ENCODE measurements around the gene YES1.

DNA sequence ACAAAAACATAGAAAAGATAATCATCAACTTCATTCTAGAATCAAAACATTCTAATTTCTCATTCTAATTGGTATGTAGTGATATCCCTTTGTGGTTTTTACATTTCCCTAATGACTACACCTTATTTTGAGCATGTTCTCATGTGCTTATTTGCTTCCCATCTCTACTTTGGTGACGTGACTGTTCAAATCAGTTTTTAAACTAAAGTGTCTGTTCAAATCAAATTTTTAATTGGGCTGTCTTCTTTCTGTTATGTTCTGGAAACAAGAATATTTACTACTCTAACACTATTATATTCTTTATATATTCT, 45.5 kb downstream of the YES1 start:
- TF ChIP-seq, protein P1, sequence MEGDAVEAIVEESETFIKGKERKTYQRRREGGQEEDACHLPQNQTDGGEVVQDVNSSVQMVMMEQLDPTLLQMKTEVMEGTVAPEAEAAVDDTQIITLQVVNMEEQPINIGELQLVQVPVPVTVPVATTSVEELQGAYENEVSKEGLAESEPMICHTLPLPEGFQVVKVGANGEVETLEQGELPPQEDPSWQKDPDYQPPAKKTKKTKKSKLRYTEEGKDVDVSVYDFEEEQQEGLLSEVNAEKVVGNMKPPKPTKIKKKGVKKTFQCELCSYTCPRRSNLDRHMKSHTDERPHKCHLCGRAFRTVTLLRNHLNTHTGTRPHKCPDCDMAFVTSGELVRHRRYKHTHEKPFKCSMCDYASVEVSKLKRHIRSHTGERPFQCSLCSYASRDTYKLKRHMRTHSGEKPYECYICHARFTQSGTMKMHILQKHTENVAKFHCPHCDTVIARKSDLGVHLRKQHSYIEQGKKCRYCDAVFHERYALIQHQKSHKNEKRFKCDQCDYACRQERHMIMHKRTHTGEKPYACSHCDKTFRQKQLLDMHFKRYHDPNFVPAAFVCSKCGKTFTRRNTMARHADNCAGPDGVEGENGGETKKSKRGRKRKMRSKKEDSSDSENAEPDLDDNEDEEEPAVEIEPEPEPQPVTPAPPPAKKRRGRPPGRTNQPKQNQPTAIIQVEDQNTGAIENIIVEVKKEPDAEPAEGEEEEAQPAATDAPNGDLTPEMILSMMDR (IDR thresholded peaks at IDR 0.05), result no peak
- no peak for TF ChIP-seq POLR2A (IDR thresholded peaks at IDR 0.05)

Data from Peyer's patch (tissue), 4 donors.